ENCODE measurements around the gene PCP2.

DNA sequence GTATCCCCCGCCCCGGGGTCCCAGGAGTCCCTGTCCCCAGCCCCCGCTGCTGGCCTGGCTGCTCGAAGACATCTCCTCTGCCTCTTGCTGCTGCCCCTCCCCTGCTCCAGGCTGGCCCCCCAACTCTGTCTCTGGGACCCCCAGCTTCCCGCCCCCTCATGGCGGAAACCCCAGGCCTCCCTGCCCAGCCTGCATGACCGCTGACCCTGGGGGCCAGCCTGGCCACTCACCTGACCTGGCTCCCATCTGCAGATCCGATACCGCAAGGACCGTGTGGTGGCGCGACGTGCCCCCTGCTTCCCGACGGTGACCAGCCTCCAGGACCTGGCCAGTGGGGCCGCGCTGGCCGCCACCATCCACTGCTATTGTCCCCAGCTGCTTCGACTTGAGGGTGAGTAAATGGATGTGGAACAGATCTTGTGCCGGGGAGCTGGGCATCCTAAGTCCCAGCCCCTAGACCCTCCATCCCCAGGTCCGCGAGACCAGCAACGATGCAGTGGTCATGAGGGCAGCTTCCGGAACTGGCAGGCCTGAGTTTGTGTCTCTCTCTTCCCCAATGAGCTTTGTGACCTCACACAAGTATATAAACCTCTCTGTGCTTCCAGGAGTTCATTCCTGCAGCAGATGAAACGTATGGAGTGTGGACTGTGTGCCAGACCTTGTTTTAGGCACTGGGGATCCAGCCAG, 25.5 kb downstream of the PCP2 start:
- TF ChIP-seq, protein P1, sequence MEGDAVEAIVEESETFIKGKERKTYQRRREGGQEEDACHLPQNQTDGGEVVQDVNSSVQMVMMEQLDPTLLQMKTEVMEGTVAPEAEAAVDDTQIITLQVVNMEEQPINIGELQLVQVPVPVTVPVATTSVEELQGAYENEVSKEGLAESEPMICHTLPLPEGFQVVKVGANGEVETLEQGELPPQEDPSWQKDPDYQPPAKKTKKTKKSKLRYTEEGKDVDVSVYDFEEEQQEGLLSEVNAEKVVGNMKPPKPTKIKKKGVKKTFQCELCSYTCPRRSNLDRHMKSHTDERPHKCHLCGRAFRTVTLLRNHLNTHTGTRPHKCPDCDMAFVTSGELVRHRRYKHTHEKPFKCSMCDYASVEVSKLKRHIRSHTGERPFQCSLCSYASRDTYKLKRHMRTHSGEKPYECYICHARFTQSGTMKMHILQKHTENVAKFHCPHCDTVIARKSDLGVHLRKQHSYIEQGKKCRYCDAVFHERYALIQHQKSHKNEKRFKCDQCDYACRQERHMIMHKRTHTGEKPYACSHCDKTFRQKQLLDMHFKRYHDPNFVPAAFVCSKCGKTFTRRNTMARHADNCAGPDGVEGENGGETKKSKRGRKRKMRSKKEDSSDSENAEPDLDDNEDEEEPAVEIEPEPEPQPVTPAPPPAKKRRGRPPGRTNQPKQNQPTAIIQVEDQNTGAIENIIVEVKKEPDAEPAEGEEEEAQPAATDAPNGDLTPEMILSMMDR (IDR thresholded peaks at IDR 0.05) = no peak
- TF ChIP-seq POLR2A (IDR thresholded peaks at IDR 0.05) = no peak
- TF ChIP-seq POLR2AphosphoS5 (IDR thresholded peaks at IDR 0.05; ENCODE audit: insufficient read depth in 1 of 2, low read depth in 1 of 2) = no peak

Data from vagina (tissue), 2 donors.